ENCODE measurements around the gene ZNF430.

DNA sequence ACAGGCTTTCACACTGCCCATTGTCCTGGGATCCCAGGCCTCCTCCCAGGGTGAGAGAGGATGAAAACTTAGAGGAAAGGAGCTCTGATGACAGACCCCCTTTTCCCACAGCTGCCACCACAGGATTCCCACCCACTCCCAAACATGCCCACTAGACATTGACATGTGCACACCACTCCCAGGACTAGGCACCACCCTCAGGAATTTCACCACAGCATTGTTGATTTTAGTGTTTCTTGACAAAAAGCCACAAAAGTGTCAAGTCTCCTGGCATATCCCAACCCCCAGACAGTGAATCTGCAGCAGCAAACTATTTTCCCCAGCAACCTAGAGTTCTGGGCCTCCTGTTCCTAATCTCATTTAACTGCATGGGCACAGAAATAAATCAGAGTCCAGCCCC, 71.7 kb downstream of the ZNF430 start:
- TF ChIP-seq, protein P1, sequence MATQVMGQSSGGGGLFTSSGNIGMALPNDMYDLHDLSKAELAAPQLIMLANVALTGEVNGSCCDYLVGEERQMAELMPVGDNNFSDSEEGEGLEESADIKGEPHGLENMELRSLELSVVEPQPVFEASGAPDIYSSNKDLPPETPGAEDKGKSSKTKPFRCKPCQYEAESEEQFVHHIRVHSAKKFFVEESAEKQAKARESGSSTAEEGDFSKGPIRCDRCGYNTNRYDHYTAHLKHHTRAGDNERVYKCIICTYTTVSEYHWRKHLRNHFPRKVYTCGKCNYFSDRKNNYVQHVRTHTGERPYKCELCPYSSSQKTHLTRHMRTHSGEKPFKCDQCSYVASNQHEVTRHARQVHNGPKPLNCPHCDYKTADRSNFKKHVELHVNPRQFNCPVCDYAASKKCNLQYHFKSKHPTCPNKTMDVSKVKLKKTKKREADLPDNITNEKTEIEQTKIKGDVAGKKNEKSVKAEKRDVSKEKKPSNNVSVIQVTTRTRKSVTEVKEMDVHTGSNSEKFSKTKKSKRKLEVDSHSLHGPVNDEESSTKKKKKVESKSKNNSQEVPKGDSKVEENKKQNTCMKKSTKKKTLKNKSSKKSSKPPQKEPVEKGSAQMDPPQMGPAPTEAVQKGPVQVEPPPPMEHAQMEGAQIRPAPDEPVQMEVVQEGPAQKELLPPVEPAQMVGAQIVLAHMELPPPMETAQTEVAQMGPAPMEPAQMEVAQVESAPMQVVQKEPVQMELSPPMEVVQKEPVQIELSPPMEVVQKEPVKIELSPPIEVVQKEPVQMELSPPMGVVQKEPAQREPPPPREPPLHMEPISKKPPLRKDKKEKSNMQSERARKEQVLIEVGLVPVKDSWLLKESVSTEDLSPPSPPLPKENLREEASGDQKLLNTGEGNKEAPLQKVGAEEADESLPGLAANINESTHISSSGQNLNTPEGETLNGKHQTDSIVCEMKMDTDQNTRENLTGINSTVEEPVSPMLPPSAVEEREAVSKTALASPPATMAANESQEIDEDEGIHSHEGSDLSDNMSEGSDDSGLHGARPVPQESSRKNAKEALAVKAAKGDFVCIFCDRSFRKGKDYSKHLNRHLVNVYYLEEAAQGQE (IDR thresholded peaks at IDR 0.05; ENCODE audit: insufficient read depth in 1 of 2, low read depth in 2 of 2, low read length in 2 of 2): no peak
- TF ChIP-seq TAF1 (IDR thresholded peaks at IDR 0.05; ENCODE audit: borderline replicate concordance, insufficient read depth, low read length) (no peak), POLR2AphosphoS5 (IDR thresholded peaks at IDR 0.05; ENCODE audit: low read depth, low read length) (no peak), SIN3A (IDR thresholded peaks at IDR 0.05; ENCODE audit: borderline replicate concordance, insufficient read depth, low read length) (no peak), FOXP2 (optimal IDR thresholded peaks at IDR 0.05; ENCODE audit: borderline replicate concordance, extremely low read depth, extremely low read length, insufficient read depth) (no peak)

Measured in PFSK-1 (cell line).